ENCODE data around the gene DENND1B. TPM values are rescaled to one million over a fixed set of nuclear protein-coding genes. Genes with fewer than 3 reads are reported as not detected.

DENND1B gene
- total and polyA plus RNA-seq, 9 of the 15 experiments (the other 6 are each of a cell fraction or from before 2014, with no cell fraction given), result 2.1 to 12.1 (median 7.5) TPM

GRCh38 chr1:197779921-197780320, 4.6 kb upstream of the DENND1B start (continued):
- TF ChIP-seq HMBOX1 (IDR thresholded peaks at IDR 0.05) (no peak), IFI16 (CRISPR knock-in tag; IDR thresholded peaks at IDR 0.05) (no peak), SAP30 (IDR thresholded peaks at IDR 0.05; ENCODE audit: borderline replicate concordance, insufficient read depth, low read depth, low read length, poor library complexity, severe bottlenecking) (no peak), DLX4 (CRISPR knock-in tag; IDR thresholded peaks at IDR 0.05) (no peak), ZNF395 (CRISPR knock-in tag; IDR thresholded peaks at IDR 0.05) (no peak), RERE (CRISPR knock-in tag; IDR thresholded peaks at IDR 0.05; ENCODE audit: borderline replicate concordance) (no peak), ZNF639 (CRISPR knock-in tag; conservative IDR thresholded peaks at IDR 0.05 in 1 of 2, IDR thresholded peaks at IDR 0.05 in 1 of 2) (no peak)
